HG02840 (cell line): ENCODE measurements around the gene MPPED1.

Experiments used
- ATAC-seq: cut with Tn5 transposase; IDR thresholded peaks from one replicate; pipeline ENCODE4 v1.9.1; 2021; ENCODE audit warnings: mild to moderate bottlenecking, moderate library complexity, moderate number of reproducible peaks; ENCODE audit not compliant: unreplicated experiment, low FRiP score

Gene MPPED1

GRCh38 chr22:43533656-43534428 is 122.0 kb downstream of the MPPED1 start:
- ATAC-seq, result no peak

- ATAC-seq, result no peak
Measured at GRCh38 chr22:43534916-43535315, 123.1 kb downstream of the MPPED1 start.

- no peak for ATAC-seq
Measured at GRCh38 chr22:43535336-43535735, 123.5 kb downstream of the MPPED1 start.

GRCh38 chr22:43535741-43536140 is 123.9 kb downstream of the MPPED1 start:
- no peak for ATAC-seq

GRCh38 chr22:43537019-43537585 is 125.3 kb downstream of the MPPED1 start:
- ATAC-seq, result no peak

- ATAC-seq, result no peak
Measured at GRCh38 chr22:43539572-43540528, 128.0 kb downstream of the MPPED1 start.

GRCh38 chr22:43540529-43540923 is 128.7 kb downstream of the MPPED1 start:
- ATAC-seq, result no peak

GRCh38 chr22:43541022-43541421 is 129.2 kb downstream of the MPPED1 start:
- ATAC-seq, result no peak

- ATAC-seq, result no peak
Measured at GRCh38 chr22:43541462-43542407, 129.9 kb downstream of the MPPED1 start.

GRCh38 chr22:43542681-43543521 is 131.1 kb downstream of the MPPED1 start:
- ATAC-seq, result no peak

- ATAC-seq, result no peak
Measured at GRCh38 chr22:43543522-43544288, 131.9 kb downstream of the MPPED1 start.

- ATAC-seq, result no peak
Measured at GRCh38 chr22:43544289-43544673, 132.5 kb downstream of the MPPED1 start.

GRCh38 chr22:43546186-43546585 is 134.4 kb downstream of the MPPED1 start:
- ATAC-seq, result no peak

- ATAC-seq, result no peak
Measured at GRCh38 chr22:43550024-43550620, 138.3 kb downstream of the MPPED1 start.

- no peak for ATAC-seq
Measured at GRCh38 chr22:43550672-43551071, 138.9 kb downstream of the MPPED1 start.

- no peak for ATAC-seq
Measured at GRCh38 chr22:43553451-43554258, 141.8 kb downstream of the MPPED1 start.

GRCh38 chr22:43554259-43554636 is 142.4 kb downstream of the MPPED1 start:
- ATAC-seq, result no peak
